ENCODE results near the gene CARMIL1. TPM values are rescaled to one million over a fixed set of nuclear protein-coding genes. Genes with fewer than 3 reads are reported as not detected.

CARMIL1 gene
- total RNA-seq, 1 donor from 2014 or later, result 11.8 TPM

- no peak for DNase-seq (ENCODE audit: extremely low spot score, unreplicated experiment)
- no peaks in the 10 kb centered on the region for H3K27me3 Mint-ChIP-seq
These were observed 265.7 kb downstream of the CARMIL1 start for GRCh38 chr6:25544833-25545232.

GRCh38 chr6:25547797-25548196 lies 268.6 kb downstream of the CARMIL1 start:
- no peak for DNase-seq (ENCODE audit: extremely low spot score, unreplicated experiment)
- no peak overlapping the region for H3K4me3 Mint-ChIP-seq
- no peaks in the 10 kb centered on the region for H3K27me3 Mint-ChIP-seq
- H3K4me1 Mint-ChIP-seq (ENCODE audit: unreplicated experiment), result peaks cover 13% of the 10 kb centered on the region
- no peak overlapping the region for H3K27ac Mint-ChIP-seq
- TF ChIP-seq CTCF (conservative IDR thresholded peaks at IDR 0.05), result no peak
- no peaks in the 10 kb centered on the region for H3K9me3 Mint-ChIP-seq
- H3K36me3 Mint-ChIP-seq, result no peaks in the 10 kb centered on the region

More at GRCh38 chr6:25544833-25545232, 265.7 kb downstream of the CARMIL1 start:
- Mint-ChIP-seq H3K27ac (no peak overlapping the region), H3K4me1 (ENCODE audit: unreplicated experiment) (peaks cover 17% of the 10 kb centered on the region), H3K9me3 (no peaks in the 10 kb centered on the region), H3K36me3 (peaks cover 7% of the 10 kb centered on the region), H3K4me3 (no peak overlapping the region)
- no peak for TF ChIP-seq CTCF (conservative IDR thresholded peaks at IDR 0.05)

DNA sequence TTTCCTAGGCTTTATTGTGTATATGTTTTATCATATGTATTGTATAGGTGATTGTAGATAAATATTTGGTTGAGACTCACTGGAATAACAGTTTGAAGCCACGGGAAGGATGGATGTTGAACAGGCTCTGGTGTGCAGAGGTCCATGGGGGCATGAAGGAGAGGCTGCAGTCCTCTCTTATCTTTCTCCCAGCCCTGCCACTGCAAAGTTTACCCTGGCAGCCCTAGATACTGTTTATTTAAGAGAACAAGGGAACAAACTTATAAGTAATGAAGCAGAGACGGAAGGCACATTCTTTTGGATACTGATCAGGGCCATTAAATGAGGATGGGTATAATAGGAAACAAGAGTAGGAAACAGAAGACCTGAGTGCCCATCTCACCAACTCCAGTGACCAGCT lies 269.3 kb downstream of the CARMIL1 start:
- Mint-ChIP-seq H3K4me1 (ENCODE audit: unreplicated experiment) (peaks cover 14% of the 10 kb centered on the region), H3K27me3 (no peaks in the 10 kb centered on the region), H3K27ac (no peak overlapping the region), H3K36me3 (no peaks in the 10 kb centered on the region), H3K9me3 (no peaks in the 10 kb centered on the region), H3K4me3 (no peak overlapping the region)
- DNase-seq (ENCODE audit: extremely low spot score, unreplicated experiment), result no peak
- no peak for TF ChIP-seq CTCF (conservative IDR thresholded peaks at IDR 0.05)

GRCh38 chr6:25550631-25551030 lies 271.5 kb downstream of the CARMIL1 start:
- H3K27ac Mint-ChIP-seq, result no peak overlapping the region
- H3K4me1 Mint-ChIP-seq (ENCODE audit: unreplicated experiment), result peaks cover 8% of the 10 kb centered on the region

DNA sequence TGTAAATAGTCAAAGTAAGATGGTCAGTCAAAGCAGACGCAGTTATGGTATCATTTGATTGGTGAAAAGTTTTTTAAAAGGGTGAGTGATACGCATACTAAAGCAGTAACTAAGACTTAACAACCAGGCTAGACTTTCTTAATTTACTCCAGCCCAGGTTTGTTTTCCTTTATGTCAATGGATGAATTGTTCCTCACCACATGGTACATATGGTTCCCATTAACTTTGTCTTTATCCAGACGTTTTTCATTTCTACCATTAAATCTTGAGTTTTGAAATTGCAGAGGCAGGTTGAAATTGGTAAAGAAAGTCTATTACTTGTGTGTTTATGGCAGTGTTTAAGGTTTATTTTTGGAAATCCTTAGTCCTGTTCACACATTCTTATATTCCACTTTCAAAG lies 274.3 kb downstream of the CARMIL1 start:
- Mint-ChIP-seq H3K27ac (no peak overlapping the region), H3K27me3 (no peaks in the 10 kb centered on the region), H3K9me3 (no peaks in the 10 kb centered on the region), H3K4me3 (no peak overlapping the region), H3K36me3 (no peaks in the 10 kb centered on the region), H3K4me1 (ENCODE audit: unreplicated experiment) (peaks cover 12% of the 10 kb centered on the region)
- TF ChIP-seq CTCF (conservative IDR thresholded peaks at IDR 0.05), result no peak
- no peak for DNase-seq (ENCODE audit: extremely low spot score, unreplicated experiment)

More at GRCh38 chr6:25550631-25551030, 271.5 kb downstream of the CARMIL1 start:
- Mint-ChIP-seq H3K36me3 (no peaks in the 10 kb centered on the region), H3K9me3 (no peaks in the 10 kb centered on the region), H3K27me3 (no peaks in the 10 kb centered on the region), H3K4me3 (no peak overlapping the region)
- no peak for TF ChIP-seq CTCF (conservative IDR thresholded peaks at IDR 0.05)
- no peak for DNase-seq (ENCODE audit: extremely low spot score, unreplicated experiment)

- DNase-seq (ENCODE audit: extremely low spot score, unreplicated experiment), result no peak
- Mint-ChIP-seq H3K36me3 (no peaks in the 10 kb centered on the region), H3K4me1 (ENCODE audit: unreplicated experiment) (peaks cover 12% of the 10 kb centered on the region), H3K27me3 (no peaks in the 10 kb centered on the region), H3K27ac (no peak overlapping the region), H3K9me3 (no peaks in the 10 kb centered on the region), H3K4me3 (no peak overlapping the region)
- no peak for TF ChIP-seq CTCF (conservative IDR thresholded peaks at IDR 0.05)
These were observed 276.0 kb downstream of the CARMIL1 start for GRCh38 chr6:25555188-25555587.

Data from type B pancreatic cell (in vitro differentiated cells).